A549 (cell line): ENCODE data around the gene LINGO3. TPM values are rescaled to one million over a fixed set of nuclear protein-coding genes. Genes with fewer than 3 reads are reported as not detected.

Source experiments
- ATAC-seq, 2 experiments: fragments of 200-7000 bp in 1 of 2; fragments of >200 bp in 1 of 2; cut with Nextera tagmentation in 1 of 2; cut with Tn5 transposase in 1 of 2; 3 replicates each; pipeline versions ENCODE4 v1.8.0 to v1.9.1; 2018 to 2020; ENCODE audit warnings: mild to moderate bottlenecking in 1 of 2, moderate library complexity in 1 of 2
- CTCF ChIA-PET: fragments of 300-600 bp; sonication (Branson Sonifier 250); formaldehyde crosslinking; extraction: SDS; loops from one replicate; lab custom pipeline; 2021; ENCODE audit warnings: antibody characterized with exemption, inconsistent platforms; lab: Yijun Ruan, JAX
- POLR2A ChIA-PET: fragments of 350-600 bp; formaldehyde crosslinking; extraction: SDS; loops from one replicate; lab custom pipeline; 2021; ENCODE audit warnings: antibody characterized with exemption, inconsistent platforms; lab: Yijun Ruan, JAX
- DNase-seq, 2 experiments: peaks; one replicate each; pipeline versions ENCODE4 v3.0.0 to v3.0.0-alpha.2; 2011 to 2016; ENCODE audit warnings: low read depth in 1 of 2, low spot score in 1 of 2
- FAIRE-seq: peaks from 2 replicates; lab custom pipeline; 2011; peaks lifted over from hg19 to GRCh38; lab: Jason Lieb, UNC
- H3K27ac ChIP-seq, 2 experiments: fragments of >200 bp; sonication (Bioruptor Twin); formaldehyde crosslinking; 3 replicates each; pipeline ENCODE4 v1.5.1; 2016 to 2017
- H3K4me1 ChIP-seq: fragments of >200 bp; sonication (Bioruptor Twin); formaldehyde crosslinking; 3 replicates; pipeline ENCODE4 v1.6.1; 2016
- H3K4me2 ChIP-seq: fragments of >200 bp; sonication (Bioruptor Twin); formaldehyde crosslinking; 3 replicates; pipeline ENCODE4 v1.6.1; 2016
- H3K4me3 ChIP-seq: fragments of >200 bp; sonication (Bioruptor Twin); formaldehyde crosslinking; 3 replicates; pipeline ENCODE4 v1.5.1; 2016
- H3K9me3 ChIP-seq: fragments of >200 bp; sonication (Bioruptor Twin); formaldehyde crosslinking; 3 replicates; pipeline ENCODE4 v1.6.1; 2016
- CBX2 ChIP-seq: fragments of 200-600 bp; sonication (generic); IDR thresholded peaks from 2 replicates; pipeline ENCODE4 v1.6.1; 2016; ENCODE audit warnings: low read depth, mild to moderate bottlenecking, borderline replicate concordance
- CBX8 ChIP-seq: fragments of 200-600 bp; sonication (generic); IDR thresholded peaks from 2 replicates; pipeline ENCODE4 v1.6.1; 2016
- CTCF ChIP-seq: fragments of >200 bp; sonication (Bioruptor Twin); formaldehyde crosslinking; IDR thresholded peaks from 3 replicates; pipeline ENCODE4 v1.5.1; 2016
- EHMT2 ChIP-seq: fragments of 200-600 bp; sonication (generic); IDR thresholded peaks from 2 replicates; pipeline ENCODE4 v1.6.1; 2016; ENCODE audit warnings: antibody characterized with exemption, low read depth, mild to moderate bottlenecking, moderate library complexity
- ELK1 ChIP-seq: fragments of 150-350 bp; IDR thresholded peaks from 2 replicates; pipeline ENCODE4 v1.6.1; 2014; ENCODE audit warnings: low read depth, mild to moderate bottlenecking, low read length
- ESRRA ChIP-seq: fragments of 150-350 bp; IDR thresholded peaks from 2 replicates; pipeline ENCODE4 v1.6.1; 2014; ENCODE audit warnings: mild to moderate bottlenecking, low read length, borderline replicate concordance
- FOXS1 ChIP-seq: fragments of 250-450 bp; sonication (Bioruptor Pico); IDR thresholded peaks from 2 replicates; pipeline ENCODE4 v1.5.0; 2020; ENCODE audit warnings: mild to moderate bottlenecking, moderate library complexity
- HOXA7 ChIP-seq: fragments of 250-450 bp; sonication (Bioruptor Pico); IDR thresholded peaks from 2 replicates; pipeline ENCODE4 v1.5.0; 2020; ENCODE audit warnings: mild to moderate bottlenecking, moderate library complexity
- MAFK ChIP-seq: fragments of 450-650 bp; IDR thresholded peaks from 2 replicates; pipeline ENCODE4 v1.6.1; 2014; ENCODE audit not compliant: partially characterized antibody
- PHF8 ChIP-seq: fragments of 200-600 bp; sonication (generic); IDR thresholded peaks from 2 replicates; pipeline ENCODE4 v1.6.1; 2016; ENCODE audit warnings: low read depth, mild to moderate bottlenecking, antibody characterized with exemption, moderate library complexity, borderline replicate concordance
- RCOR1 ChIP-seq: fragments of 150-350 bp; IDR thresholded peaks from 2 replicates; pipeline ENCODE4 v1.6.1; 2014; ENCODE audit warnings: antibody characterized with exemption, low read length, low read depth
- REST ChIP-seq: fragments of 200-600 bp; sonication (generic); IDR thresholded peaks from 2 replicates; pipeline ENCODE4 v1.6.1; 2016; ENCODE audit warnings: antibody characterized with exemption, mild to moderate bottlenecking, moderate library complexity
- SREBF2 ChIP-seq: fragments of 450-650 bp; IDR thresholded peaks from 2 replicates; pipeline ENCODE4 v1.6.1; 2014; ENCODE audit warnings: mild to moderate bottlenecking, moderate library complexity
- ZC3H11A ChIP-seq: fragments of 450-650 bp; IDR thresholded peaks from 2 replicates; pipeline ENCODE4 v1.6.1; 2014; ENCODE audit warnings: antibody characterized with exemption, mild to moderate bottlenecking
- ZFP36 ChIP-seq: fragments of 450-650 bp; IDR thresholded peaks from 2 replicates; pipeline ENCODE4 v1.6.1; 2014; ENCODE audit warnings: borderline replicate concordance; ENCODE audit not compliant: partially characterized antibody
- WGBS: methylation state at CpG from one replicate; pipeline ENCODE4 v1.1.6; 2017; ENCODE audit errors: missing lambda C conversion rate; 5-methylcytosine and 5-hydroxymethylcytosine counted together
- polyA plus RNA-seq, 4 experiments: library from polyadenylated mRNA; depleted of rRNA in 3 of 4; stranded (reverse); fragments of >200 nt; fragmentation: RNase III in 1 of 4; extraction: RNeasy Plus Mini Kit Qiagen cat#74134 plus additional on column Dnase treatment in 1 of 4; gene quantifications; 2 replicates in 3 of 4; 3 replicates in 1 of 4; pipeline ENCODE4 v1.2.3, GENCODE V29; 2011 to 2017

The LINGO3 gene
- polyA plus RNA-seq, 2 of the 4 experiments (the other 2 are of a cell fraction), result not detected

GRCh38 chr19:2283835-2284507 is 24.0 kb downstream of the LINGO3 start:
- no peaks in the 10 kb centered on the region for H3K4me1 ChIP-seq
- no peak overlapping the region for H3K4me2 ChIP-seq
- ATAC-seq (no peak), DNase-seq (no peak), FAIRE-seq (no peak)
- no peaks in the 10 kb centered on the region for H3K9me3 ChIP-seq
- CTCF ChIA-PET, result interaction anchor here (1.9 kb wide), 1 partner anchor 10 kb away, joined by 7 read pairs; no protein-coding TSS in a partner anchor
- 89% methylated on average over 8 of the region's 8 CpGs for WGBS
- no peak overlapping the region for H3K27ac ChIP-seq
- TF ChIP-seq CBX2 (no peak), MAFK (no peak)
- no peak overlapping the region for H3K4me3 ChIP-seq
- POLR2A ChIA-PET, result no interaction called here

- POLR2A ChIA-PET, result no interaction called here
- TF ChIP-seq FOXS1 (CRISPR knock-in tag), result no peak
- TF ChIP-seq ESRRA, result no peak
- TF ChIP-seq CTCF, result no peak
- no peak for TF ChIP-seq RCOR1
- no peak for TF ChIP-seq REST
- TF ChIP-seq CBX8, result no peak
- no peak for TF ChIP-seq PHF8
- TF ChIP-seq HOXA7, result no peak
- no peak for TF ChIP-seq ZFP36
- no peak for TF ChIP-seq SREBF2
- TF ChIP-seq EHMT2, result no peak
- no peak for TF ChIP-seq ZC3H11A
- no peak for TF ChIP-seq ELK1
- 84% methylated on average over 11 of the region's 11 CpGs for WGBS
- Histone ChIP-seq H3K4me3 (no peak overlapping the region), H3K27ac (no peak overlapping the region), H3K4me1 (no peaks in the 10 kb centered on the region), H3K4me2 (no peak overlapping the region), H3K9me3 (no peaks in the 10 kb centered on the region)
- CTCF ChIA-PET, result interaction anchor here (1.2 to 1.9 kb wide), 4 partner anchors 9 to 354 kb away, joined by 3 to 7 read pairs (median 4); no protein-coding TSS in a partner anchor
- ATAC-seq (no peak), FAIRE-seq (no peak), DNase-seq (no peak)
Observed at GRCh38 chr19:2282862-2283237, 25.1 kb downstream of the LINGO3 start.
